Measurements from ENCODE around the gene SPR. TPM values are rescaled to one million over a fixed set of nuclear protein-coding genes. Genes with fewer than 3 reads are reported as not detected.
"Not testable (repeated sequence)": the region's sequence is repeated elsewhere in the genome, so short reads cannot be mapped to it uniquely, and the experiment has no call there.

The SPR gene
- total RNA-seq, 1 donor from 2014 or later, result 51.7 TPM

- DNase-seq, result no peak
Observed at GRCh38 chr2:72889991-72890390, 2.8 kb downstream of the SPR start.

- no peak for DNase-seq
Observed at GRCh38 chr2:72891091-72891818, 4.0 kb downstream of the SPR start.

GRCh38 chr2:72892506-72893173, 5.4 kb downstream of the SPR start:
- DNase-seq, result peak; percentile 88

GRCh38 chr2:72893594-72894319, 6.5 kb downstream of the SPR start:
- peak; percentile 87 for DNase-seq

- DNase-seq, result no peak
Observed at GRCh38 chr2:72894514-72894913, 7.3 kb downstream of the SPR start.

GRCh38 chr2:72895154-72895553, 7.9 kb downstream of the SPR start:
- no peak for DNase-seq

GRCh38 chr2:72895759-72896281, 8.6 kb downstream of the SPR start:
- DNase-seq, result peak; percentile 47

GRCh38 chr2:72896446-72896845, 9.2 kb downstream of the SPR start:
- DNase-seq, result no peak

- DNase-seq, result no peak
Observed at GRCh38 chr2:72897785-72898584, 10.8 kb downstream of the SPR start.

- DNase-seq, result no peak
Observed at GRCh38 chr2:72898585-72898906, 11.3 kb downstream of the SPR start.

- no peak for DNase-seq
Observed at GRCh38 chr2:72900191-72900825, 13.1 kb downstream of the SPR start.

GRCh38 chr2:72901426-72901825, 14.2 kb downstream of the SPR start:
- DNase-seq, result no peak

- DNase-seq, result not testable (repeated sequence)
Observed at GRCh38 chr2:72907369-72907768, 20.2 kb downstream of the SPR start.

GRCh38 chr2:72908741-72909140, 21.5 kb downstream of the SPR start:
- DNase-seq, result no peak

- no peak for DNase-seq
Observed at GRCh38 chr2:72911256-72911655, 24.0 kb downstream of the SPR start.

- DNase-seq, result no peak
Observed at GRCh38 chr2:72913486-72914205, 26.4 kb downstream of the SPR start.

GRCh38 chr2:72914206-72914559, 27.0 kb downstream of the SPR start:
- DNase-seq, result no peak

- DNase-seq, result no peak
Observed at GRCh38 chr2:72914589-72915319, 27.5 kb downstream of the SPR start.

- DNase-seq, result no peak
Observed at GRCh38 chr2:72915320-72915906, 28.2 kb downstream of the SPR start.
